SH-SY5Y (cell line): ENCODE measurements around the gene PSD4.

Source experiments
- GATA2 ChIP-seq: IDR thresholded peaks from 2 replicates; pipeline ENCODE4 v1.6.1; 2011; ENCODE audit warnings: mild to moderate bottlenecking, low read depth, low read length
- GATA3 ChIP-seq: IDR thresholded peaks from 2 replicates; pipeline ENCODE4 v1.6.1; 2011; ENCODE audit warnings: low read depth, mild to moderate bottlenecking, low read length, moderate library complexity

GRCh38 chr2:113136828-113137775 is 36.7 kb upstream of the PSD4 start:
- TF ChIP-seq GATA2 (no peak), GATA3 (no peak)
